CD4-positive, alpha-beta T cell treated with Interferon gamma for 1 hour (primary cell): Measurements from ENCODE around the gene UBE2K.
"Not testable (repeated sequence)": the region's sequence is repeated elsewhere in the genome, so short reads cannot be mapped to it uniquely, and the experiment has no call there.

Experiments
- DNase-seq: peaks from one replicate; pipeline ENCODE4 v3.0.0-alpha.2; 2020

Gene UBE2K

DNA sequence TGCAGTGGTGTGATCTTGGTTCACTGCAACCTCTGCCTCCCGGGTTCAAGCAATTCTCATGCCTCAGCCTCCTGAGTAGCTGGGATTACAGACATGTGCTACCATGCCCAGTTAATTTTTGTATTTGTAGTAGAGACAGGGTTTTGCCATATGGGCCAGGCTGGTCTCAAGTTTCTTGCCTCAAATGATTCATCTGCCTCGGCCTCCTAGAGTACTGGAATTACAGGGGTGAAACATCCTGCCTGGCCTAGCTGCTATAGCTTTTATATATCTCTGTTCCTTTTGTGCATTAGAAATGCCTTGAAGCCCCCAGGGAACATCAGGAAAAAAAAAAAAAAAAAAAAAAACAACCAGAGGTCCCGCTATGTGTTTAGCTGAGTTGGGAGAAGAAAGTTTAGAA is 34.8 kb downstream of the UBE2K start:
- no peak for DNase-seq

DNA sequence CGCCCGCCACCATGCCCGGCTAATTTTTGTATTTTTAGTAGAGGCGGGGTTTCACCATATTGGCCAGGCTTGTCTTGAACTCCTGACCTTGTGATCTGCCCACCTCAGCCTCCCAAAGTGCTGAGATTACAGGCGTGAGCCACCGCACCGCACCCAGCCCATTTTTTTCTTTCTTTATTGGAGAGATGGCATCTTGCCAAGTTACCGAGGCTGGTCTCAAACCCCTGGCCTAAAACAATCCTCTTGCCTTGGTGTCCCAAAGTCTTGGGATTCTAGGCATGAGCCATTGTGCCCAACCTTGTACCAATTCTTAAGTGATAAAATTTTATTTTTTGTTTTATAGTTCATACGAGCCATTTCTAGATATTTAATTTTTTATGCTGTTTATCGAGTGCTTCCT is 41.7 kb downstream of the UBE2K start:
- not testable (repeated sequence) for DNase-seq

DNA sequence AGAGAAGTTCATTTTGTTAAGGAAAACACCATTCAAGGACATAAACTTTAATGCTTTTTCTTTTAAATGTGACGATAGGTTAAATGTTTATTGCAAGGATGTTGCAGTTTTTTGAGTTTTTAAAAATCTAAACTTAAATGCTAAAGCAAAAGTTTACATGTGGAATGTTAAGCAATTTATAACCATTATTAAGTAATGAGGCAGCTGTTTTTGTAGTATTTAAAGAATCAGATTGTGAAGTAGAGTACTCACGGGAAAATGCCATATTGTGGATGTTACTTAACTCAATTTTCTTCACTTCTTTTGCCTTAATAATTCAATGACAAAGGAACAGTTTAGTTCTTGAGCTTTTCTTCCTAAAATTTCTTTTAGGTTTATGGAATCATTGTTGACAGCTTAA is 43.5 kb downstream of the UBE2K start:
- no peak for DNase-seq

DNA sequence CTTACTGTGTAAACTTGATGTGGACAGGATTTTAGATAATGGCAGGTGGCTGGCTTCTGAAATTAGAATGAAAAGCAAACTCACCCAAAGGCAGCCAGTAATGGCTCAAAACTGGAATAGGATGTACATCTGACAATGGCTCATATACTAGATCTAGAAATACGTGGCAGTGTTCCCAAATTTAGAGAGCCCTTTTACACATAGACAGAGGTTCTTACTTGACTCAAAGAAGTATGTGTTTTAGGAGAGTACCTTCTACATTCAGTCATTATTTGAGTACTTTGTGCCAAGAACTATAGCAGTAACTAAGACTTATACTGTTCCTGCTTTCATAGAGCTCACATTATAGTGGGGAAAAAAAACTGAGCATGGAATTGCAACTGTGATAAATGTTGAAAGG is 48.0 kb downstream of the UBE2K start:
- no peak for DNase-seq

DNA sequence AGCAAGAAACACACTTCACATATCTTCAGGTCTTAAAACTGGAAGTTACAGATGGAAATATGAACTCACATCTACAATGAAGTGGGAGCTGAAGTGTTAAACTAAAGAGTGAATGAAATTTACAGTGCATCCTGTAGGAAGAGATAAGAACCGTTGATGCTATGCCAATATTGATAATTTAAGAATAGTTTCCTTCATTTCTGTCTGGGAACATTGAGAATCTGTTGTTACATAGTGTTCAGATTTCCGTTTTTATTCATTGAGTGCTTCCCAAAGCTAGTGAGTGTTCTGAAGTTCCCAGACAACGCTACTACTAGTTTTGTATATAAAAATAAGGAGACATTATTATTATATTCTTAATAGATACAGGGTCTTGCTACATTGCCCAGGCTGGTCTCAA is 52.3 kb downstream of the UBE2K start:
- DNase-seq, result no peak

DNA sequence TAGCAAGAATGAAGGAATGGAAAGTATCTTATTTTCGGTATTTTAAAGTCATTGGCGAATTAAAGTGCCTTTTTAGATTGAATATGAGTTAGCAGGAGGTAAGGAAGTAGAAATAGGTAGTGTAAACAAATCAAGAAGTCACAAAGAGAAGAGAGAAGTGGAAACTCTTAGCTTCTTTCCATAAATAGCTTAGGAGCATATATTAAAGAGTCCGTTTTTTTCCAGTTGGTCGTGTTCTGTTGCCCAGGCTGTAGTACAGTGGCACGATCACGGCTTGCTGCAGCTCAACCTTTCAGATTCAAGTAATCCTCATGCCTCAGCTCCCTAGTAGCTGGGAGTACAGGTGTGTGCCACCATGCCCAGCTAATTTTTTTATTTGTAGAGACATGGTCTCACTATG is 56.4 kb downstream of the UBE2K start:
- no peak for DNase-seq

DNA sequence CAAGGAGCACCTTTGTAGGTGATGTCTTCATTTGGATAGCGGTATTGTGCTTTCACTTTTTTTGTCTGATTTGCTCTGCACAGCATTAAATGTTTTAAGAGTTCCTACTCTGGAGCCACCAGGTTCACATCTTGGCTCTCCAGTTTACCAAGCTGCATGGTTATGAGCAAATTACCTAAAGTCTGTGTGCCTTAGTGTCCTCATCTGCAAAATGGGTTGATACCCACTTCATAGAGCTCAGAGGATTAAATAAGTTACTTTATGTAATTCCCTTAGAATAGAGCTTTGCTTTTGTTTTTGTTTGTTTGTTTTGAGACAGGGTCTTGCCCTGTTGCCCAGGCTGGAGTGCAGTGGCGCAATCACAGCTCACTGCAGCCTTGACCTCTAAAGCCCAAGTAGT is 58.2 kb downstream of the UBE2K start:
- DNase-seq, result no peak

DNA sequence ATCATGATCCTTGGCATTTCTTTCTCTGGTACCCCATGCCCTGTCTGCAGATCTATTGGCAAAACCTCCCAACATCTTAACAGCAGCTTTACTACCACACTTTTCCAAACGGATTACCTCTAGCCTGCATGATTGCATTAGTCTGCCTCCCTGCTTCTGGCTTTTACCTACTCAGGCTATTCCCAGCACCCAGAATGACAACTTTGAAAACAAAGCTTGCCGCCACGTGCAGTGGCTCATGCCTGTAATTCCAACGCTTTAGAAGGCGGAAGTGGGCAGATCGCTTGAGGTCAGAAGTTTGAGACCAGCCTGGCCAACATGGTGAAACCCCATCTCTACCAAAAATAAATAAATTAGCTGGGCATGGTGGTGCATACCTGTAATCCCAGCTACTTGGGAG is 60.2 kb downstream of the UBE2K start:
- no peak for DNase-seq

DNA sequence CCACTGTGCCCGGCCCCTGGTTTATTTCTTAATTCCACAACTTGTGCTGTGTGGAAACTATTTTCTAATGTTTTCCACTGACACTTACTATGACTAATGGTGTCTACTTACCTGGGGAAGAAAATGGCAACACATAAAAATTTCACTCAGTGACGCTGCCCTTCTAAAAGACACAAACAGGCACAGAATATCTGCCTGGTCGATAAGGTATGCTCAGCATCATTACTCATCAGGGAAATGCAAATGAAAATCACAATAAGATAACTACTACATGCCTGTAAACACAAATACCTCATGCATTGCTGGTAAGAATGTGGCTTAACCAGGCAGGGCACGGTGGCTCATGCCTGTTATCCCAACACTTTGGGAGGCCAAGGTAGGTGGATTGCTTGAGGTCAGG is 61.6 kb downstream of the UBE2K start:
- DNase-seq, result no peak

DNA sequence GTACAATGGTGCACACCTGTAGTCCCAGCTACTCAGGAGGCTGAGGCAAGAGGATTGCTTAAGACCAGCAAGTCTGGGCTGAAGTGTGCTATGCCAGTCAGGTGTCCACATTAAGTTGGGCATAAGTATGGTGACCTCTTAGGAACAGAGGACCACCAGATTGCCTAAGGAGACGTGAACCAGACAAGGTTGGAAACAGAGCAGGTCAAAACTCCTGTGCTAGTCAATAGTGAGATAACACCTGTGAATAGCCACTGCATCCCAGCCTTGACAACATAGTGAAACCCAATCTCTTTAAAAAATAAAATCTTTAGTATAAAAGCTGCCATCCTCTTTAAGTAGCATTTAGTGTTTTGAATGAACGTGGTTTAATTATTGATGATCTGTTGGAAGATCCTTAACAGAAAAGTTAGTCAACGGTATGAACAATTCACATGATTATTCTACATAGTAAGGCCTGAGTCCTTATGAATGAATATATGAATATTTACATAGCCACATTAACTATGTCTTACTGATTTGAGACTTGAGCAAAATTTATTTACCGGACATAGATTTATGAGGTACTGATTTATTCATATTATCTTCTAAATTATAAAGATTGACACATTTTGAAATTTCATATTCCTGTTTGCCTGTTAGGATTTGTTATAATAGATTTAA is 63.2 kb downstream of the UBE2K start:
- no peak for DNase-seq

DNA sequence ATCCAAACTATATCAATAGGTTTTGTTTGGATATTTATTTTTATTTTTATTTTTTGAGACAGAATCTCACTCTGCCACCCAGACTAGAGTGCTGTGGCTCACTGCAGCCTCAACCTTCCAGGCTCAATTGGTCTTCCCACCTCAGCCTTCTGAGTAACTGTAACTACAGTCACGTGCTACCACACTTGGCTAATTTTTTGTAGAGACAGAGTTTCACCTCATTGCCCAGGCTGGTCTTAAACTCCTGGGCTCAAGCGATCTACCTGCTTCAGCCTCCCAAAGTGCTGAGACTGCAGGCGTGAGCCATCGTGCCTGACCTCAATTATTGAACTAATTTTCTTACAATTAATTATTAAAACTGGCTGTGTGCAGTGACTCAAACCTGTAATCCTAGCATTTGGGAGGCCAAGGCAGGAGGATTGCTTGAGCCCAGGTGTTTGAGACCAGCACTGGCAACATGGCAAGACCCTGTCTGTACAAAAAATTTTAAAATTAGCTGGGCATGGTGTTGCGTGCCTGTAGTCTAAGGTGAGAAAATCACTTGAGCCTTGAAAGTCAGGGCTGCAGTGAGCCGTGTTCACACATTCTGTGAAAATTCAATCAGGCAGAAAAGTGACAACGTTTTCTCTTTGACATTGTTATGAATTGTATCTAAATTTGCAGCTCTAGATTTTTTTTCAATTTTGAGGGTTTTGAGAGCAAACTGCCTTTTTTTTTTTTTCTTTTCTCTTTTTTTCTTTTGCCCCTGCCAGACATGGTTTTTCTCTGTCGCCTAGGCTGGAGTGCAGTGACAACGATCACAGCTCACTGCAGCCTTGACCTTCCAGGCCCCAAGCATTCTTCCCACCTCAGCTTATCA is 66.0 kb downstream of the UBE2K start:
- DNase-seq, result no peak

DNA sequence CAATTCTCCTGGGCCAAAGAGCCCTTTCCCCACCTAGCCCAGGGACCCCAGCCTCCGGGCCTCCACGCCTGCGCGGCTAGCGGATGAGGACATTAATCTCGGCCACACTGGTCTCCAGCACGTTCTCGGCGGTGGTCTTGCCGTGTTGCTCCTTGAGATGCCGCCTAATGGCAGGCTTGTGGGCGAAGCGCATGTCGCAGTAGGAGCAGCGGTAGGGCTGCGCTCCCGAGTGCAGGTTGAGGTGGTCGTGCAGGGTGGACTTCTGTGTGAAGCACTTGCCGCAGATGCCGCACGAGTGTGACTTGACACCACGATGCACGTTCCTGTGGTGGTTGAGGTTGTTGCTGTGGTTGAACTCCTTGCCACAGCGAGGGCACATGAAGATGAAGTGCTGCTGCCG is 72.1 kb downstream of the UBE2K start:
- DNase-seq, result no peak

DNA sequence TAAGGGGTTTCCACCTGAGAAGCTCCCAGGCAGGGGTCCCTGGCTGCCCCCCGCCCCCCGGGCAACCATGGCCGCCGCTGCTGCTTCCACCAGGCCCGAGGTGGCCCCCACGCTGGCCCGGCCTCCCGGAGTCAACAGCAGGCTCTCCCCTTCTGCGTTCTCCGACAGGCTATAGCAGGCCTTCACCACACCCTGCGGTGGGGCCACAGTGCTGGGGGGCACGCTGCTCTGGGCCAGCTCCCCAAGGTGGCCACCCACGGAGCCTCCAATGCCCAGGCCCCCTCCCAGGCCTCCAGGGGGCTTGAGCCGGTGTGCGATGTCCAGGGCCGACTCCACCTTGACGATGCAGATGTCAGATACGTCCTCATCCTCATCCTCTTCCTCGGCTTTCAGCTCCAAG is 72.5 kb downstream of the UBE2K start:
- no peak for DNase-seq

DNA sequence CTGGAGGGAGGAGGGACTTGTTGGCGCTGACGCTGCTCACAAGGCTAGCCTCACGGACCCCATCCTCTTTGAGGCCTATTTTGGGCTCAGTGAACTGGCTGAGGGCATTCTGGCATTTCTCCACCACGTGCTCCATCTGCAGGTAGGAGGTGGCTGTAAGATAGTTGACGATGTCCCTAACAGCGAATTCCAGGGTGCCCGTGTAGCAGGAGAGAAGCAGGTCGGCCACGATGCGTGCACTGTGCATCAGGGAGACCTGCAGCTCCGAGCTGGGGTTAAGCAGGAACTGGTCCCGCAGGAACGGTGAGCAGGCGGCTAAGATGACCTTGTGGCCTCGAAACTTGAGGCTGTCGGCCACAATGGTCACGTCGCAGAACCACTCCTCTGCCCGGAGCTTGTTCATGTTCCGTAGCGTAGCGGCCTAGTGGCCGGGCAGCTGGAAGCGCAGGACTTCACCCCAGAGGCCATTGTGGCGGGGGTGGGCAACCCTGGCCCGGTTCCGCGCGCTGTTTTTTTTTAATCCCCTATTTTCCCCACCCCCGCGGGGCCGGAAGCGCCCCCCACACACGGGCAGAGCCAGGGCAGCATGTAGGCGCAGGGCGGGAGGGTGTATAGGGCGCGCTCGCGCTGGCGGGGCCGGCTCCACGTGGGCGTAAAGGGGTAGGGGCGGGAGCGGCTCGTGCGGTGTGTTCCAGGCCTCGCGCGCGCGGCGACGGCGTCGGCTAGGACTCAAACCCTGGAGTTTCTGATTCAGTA is 73.2 kb downstream of the UBE2K start:
- no peak for DNase-seq

DNA sequence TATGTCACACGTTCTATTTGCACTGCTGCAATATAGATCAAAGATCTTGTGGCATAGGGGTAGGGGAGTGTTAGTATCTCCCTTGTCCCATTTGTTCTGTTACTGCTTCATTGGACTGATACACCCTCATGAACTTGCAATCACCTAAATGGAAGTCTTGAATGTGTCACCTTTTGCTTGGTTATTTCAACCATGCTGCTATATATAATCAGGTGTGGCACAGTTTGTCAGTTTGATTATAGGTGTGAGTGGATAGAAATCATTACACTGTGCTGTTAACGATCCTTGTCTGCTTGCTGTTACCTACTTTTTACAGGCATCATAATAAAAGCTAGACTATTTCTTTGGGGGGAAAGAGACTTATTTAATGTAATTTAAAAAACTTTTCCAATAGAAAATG is 84.1 kb downstream of the UBE2K start:
- not testable (repeated sequence) for DNase-seq

DNA sequence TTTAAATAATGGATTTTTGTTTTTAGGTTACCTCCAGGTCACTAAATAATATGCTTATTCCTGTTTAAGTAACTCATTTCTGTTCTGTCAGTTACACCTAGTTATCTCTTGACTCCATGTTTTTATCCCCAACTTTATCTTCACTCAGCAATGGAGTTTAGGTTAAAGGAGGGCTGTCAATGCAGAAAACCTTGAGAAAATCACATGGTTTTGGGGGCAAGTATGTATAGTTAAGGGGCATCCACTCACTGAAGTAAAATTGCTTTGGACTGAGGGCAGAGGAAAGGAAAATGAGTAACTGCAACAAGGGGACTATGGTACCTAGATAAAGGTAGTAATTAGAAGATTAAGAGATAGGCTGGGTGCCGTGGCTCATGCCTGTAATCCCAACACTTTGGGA is 87.1 kb downstream of the UBE2K start:
- no peak for DNase-seq

DNA sequence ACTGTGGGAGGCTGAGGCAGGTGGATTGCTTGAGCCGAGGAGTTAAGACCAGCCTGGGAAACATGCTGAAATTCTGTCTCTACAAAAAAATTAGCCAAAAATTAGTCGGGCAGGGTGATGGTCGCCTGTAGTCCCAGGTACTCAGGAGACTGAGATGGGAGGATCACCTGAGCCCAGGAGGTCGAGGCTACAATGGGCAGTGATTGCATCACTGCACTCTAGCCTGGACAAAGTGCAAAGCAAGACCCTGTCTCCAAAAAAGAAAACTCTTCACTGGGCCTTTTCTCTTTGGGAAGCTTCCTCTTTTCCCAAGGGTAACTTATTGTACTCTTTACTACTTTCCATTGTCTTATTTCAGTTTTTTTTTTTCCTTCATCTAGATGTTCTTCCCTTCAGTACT is 88.9 kb downstream of the UBE2K start:
- no peak for DNase-seq

DNA sequence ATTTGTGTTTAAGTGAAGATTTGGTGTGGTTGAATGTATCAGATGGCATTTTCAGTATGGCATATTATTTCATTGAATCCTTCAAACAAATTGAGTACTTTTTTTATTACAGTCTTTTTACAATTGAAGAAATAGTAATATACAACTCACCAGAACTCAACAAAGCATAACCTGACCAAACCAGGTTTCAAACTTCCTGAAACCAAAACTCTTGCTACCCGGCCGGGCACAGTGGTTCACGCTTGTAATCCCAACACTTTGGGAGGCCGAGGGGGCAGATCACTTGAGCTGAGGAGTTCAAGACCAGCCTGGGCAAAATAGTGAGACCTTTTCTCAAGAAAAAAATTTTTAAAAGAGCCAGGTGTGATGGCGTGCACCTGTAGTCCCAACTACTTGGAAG is 94.2 kb downstream of the UBE2K start:
- DNase-seq, result no peak

DNA sequence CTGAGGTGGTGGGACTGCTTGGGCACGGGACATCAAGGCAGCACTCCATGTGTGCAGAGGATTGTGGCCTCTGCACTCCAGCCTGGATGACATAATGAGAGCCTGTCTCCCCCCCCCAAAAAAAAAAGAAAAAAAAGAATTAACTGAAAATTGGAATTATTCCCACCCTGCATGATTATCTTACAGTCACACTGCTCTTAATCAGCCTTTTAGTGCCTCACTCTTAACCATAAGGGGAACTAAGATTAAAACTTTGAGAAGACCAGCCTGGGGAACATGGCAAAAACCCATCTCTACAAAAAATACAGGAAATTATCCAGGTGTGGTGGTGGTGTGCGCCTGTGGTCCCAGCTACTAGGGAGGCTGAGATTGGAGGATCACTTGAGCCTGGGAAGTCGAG is 94.6 kb downstream of the UBE2K start:
- no peak for DNase-seq

DNA sequence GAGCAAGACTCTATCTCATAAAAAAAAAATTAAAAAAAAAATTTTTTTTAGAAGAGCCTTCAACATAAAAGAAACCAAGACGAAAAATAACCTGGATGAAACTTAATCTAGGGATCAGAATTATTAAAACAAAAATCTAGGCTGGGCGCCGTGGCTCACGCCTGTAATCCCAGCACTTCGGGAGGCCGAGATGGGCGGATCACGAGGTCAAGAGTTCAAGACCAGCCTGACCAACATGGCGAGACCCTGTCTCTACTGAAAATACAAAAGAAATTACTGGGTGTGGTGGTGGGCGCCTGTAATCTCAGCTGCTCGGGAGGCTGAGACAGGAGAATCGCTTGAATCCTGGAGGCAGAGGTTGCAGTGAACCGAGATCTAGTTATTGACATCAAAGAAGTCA is 95.0 kb downstream of the UBE2K start:
- DNase-seq, result not testable (repeated sequence)

DNA sequence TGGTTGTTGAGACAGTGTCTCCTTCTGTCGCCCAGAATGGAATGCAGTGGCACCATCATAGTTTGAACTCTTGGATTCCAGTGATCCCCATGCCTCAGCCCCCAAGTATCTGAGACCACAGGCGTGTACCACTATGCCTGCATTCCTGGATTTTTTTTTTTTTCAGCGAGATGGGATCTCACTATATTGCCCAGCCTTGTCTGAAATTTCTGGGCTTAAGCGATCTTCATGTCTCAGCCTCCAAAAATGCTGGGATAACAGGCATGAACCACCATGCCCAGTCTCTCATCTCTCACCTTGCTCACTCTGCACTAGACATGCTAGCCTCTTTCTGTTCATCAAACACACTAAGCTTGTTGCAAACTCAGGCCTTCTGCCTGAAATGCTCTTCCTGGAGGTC is 104.1 kb downstream of the UBE2K start:
- DNase-seq, result no peak

DNA sequence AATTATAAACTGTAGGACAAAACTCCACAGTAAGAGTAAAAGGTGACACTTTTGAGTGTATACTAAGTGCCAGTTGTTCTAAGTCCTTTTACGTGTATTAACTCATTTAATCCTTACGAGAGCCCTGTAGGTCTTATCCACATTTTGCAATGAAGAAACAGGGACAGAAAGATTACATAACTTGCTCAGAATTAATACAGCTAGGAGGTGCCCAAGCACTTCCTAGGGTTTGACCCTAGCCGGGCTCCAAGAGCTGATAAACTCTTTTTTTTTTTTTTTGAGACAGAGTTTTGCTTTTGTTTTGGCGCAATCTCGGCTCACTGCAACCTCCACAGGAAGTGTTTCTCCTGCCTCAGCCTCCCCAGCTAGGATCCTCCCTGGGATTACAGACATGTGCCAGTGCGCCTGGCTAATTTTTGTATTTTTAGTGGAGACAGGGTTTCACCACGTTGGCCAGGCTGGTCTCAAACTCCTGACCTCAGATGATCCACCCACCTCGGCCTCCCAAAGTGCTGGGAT is 110.4 kb downstream of the UBE2K start:
- no peak for DNase-seq

DNA sequence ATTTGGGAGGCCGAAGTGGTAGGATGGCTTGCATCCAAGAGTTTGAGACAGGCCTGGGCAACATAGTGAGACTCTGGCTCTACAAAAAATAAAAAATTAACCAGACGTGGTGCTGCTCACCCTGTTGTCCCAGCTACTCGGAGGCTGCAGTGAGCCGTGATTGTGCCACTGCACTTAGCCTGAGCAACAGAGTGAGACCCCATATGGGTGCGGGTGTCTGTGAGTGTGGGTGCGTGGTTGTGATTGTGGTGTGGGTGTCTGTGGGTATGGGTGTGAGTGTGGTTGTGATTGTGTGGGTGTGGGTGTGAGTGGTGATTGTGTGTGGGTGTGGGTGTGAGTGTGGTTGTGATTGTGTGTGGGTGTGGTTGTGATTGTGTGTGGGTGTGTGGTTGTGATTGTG is 114.6 kb downstream of the UBE2K start:
- DNase-seq, result no peak

DNA sequence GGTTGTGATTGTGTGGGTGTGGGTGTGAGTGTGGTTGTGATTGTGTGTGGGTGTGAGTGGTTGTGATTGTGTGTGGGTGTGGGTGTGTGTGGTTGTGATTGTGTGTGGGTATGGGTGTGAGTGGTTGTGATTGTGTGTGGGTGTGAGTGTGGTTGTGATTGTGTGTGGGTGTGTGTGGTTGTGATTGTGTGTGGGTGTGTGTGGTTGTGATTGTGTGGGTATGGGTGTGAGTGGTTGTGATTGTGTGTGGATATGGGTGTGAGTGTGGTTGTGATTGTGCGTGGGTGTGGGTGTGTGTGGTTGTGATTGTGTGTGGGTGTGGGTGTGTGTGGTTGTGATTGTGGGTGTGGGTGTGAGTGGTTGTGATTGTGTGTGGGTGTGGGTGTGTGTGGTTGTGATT is 115.1 kb downstream of the UBE2K start:
- DNase-seq, result not testable (repeated sequence)
